GM23338 (cell line): ENCODE measurements around the gene LMF1. TPM values are rescaled to one million over a fixed set of nuclear protein-coding genes. Genes with fewer than 3 reads are reported as not detected.

Source experiments
- ATAC-seq: fragments of 200-7000 bp; cut with Tn5 transposase; 3 replicates; pipeline ENCODE4 v1.9.1; 2020
- DNase-seq: peaks from one replicate; pipeline ENCODE4 v3.0.0-alpha.2; 2015; ENCODE audit warnings: low spot score
- H2AFZ ChIP-seq: fragments of 200-600 bp; sonication (generic); 2 replicates; pipeline ENCODE4 v1.8.0; 2016; ENCODE audit warnings: antibody characterized with exemption, mild to moderate bottlenecking, moderate library complexity
- H3F3A ChIP-seq: fragments of 200-600 bp; sonication (generic); replicated peaks from 2 replicates; pipeline ENCODE4 v1.8.0; 2017; ENCODE audit warnings: antibody characterized with exemption, mixed run types, low read depth
- H3K27ac ChIP-seq: fragments of 200-600 bp; sonication (generic); 2 replicates; pipeline ENCODE4 v1.6.1; 2016; ENCODE audit warnings: low read depth
- H3K27me3 ChIP-seq: fragments of 200-600 bp; sonication (generic); 2 replicates; pipeline ENCODE4 v1.8.0; 2016; ENCODE audit warnings: mild to moderate bottlenecking, mixed run types, moderate library complexity; ENCODE audit not compliant: insufficient read depth
- H3K36me3 ChIP-seq: fragments of 200-600 bp; sonication (generic); 2 replicates; pipeline ENCODE4 v1.8.0; 2016; ENCODE audit warnings: mild to moderate bottlenecking; ENCODE audit not compliant: insufficient read depth
- H3K4me1 ChIP-seq: fragments of 200-600 bp; sonication (generic); 2 replicates; pipeline ENCODE4 v1.8.0; 2016; ENCODE audit warnings: mild to moderate bottlenecking, moderate library complexity; ENCODE audit not compliant: insufficient read depth
- H3K4me2 ChIP-seq: fragments of 200-600 bp; sonication (generic); 2 replicates; pipeline ENCODE4 v1.7.1; 2017; ENCODE audit warnings: mixed run types
- H3K4me3 ChIP-seq: fragments of 200-600 bp; sonication (generic); 2 replicates; pipeline ENCODE4 v1.6.1; 2016; ENCODE audit warnings: mixed run types
- H3K79me2 ChIP-seq: fragments of 200-600 bp; sonication (generic); replicated peaks from 2 replicates; pipeline ENCODE4 v1.8.0; 2017; ENCODE audit warnings: mild to moderate bottlenecking; ENCODE audit not compliant: insufficient read depth
- H3K9me2 ChIP-seq: fragments of 200-600 bp; sonication (generic); 2 replicates; pipeline ENCODE4 v1.8.0; 2017; ENCODE audit not compliant: insufficient read depth
- H4K20me1 ChIP-seq: fragments of 200-600 bp; sonication (generic); replicated peaks from 2 replicates; pipeline ENCODE4 v1.8.0; 2017; ENCODE audit warnings: mild to moderate bottlenecking; ENCODE audit not compliant: insufficient read depth
- H3K27ac Mint-ChIP-seq: 2 replicates; pipeline ENCODE4 v1.8.0; 2020; ENCODE audit warnings: inconsistent platforms, mild to moderate bottlenecking, moderate library complexity, mixed read lengths
- H3K27me3 Mint-ChIP-seq: 3 replicates; pipeline ENCODE4 v1.8.0; 2022; ENCODE audit warnings: low read depth, mild to moderate bottlenecking, moderate library complexity, mixed read lengths, inconsistent platforms; ENCODE audit not compliant: insufficient read depth, poor library complexity
- H3K36me3 Mint-ChIP-seq: 3 replicates; pipeline ENCODE4 v1.8.0; 2021; ENCODE audit warnings: low read depth, mild to moderate bottlenecking, inconsistent platforms, moderate library complexity, mixed read lengths
- H3K4me1 Mint-ChIP-seq: 3 replicates; pipeline ENCODE4 v1.8.0; 2020; ENCODE audit warnings: mild to moderate bottlenecking, inconsistent platforms, mixed read lengths
- H3K4me3 Mint-ChIP-seq: 3 replicates; pipeline ENCODE4 v1.8.0; 2021; ENCODE audit warnings: moderate library complexity, mild to moderate bottlenecking, inconsistent platforms, mixed read lengths
- H3K9me3 Mint-ChIP-seq: 3 replicates; pipeline ENCODE4 v1.8.0; 2020; ENCODE audit warnings: moderate library complexity, mild to moderate bottlenecking, inconsistent platforms, mixed read lengths
- CREB1 ChIP-seq: fragments of 250-450 bp; sonication (Bioruptor Pico); IDR thresholded peaks from 2 replicates; pipeline ENCODE4 v1.5.0; 2020; ENCODE audit warnings: low read depth, mild to moderate bottlenecking, moderate library complexity
- CTCF ChIP-seq, 2 experiments: fragments of 200-600 bp in 1 of 2; sonication (generic) in 1 of 2; conservative IDR thresholded peaks; 2 replicates each; pipeline versions ENCODE4 v1.5.1 to v1.6.1; 2016 to 2017; ENCODE audit warnings: antibody characterized with exemption in 2 of 2, low read depth in 2 of 2, mild to moderate bottlenecking in 2 of 2, moderate library complexity in 1 of 2
- EZH2phosphoT487 ChIP-seq: fragments of 200-600 bp; sonication (generic); IDR thresholded peaks from one replicate; pipeline ENCODE4 v1.8.1; 2018; ENCODE audit warnings: antibody characterized with exemption; ENCODE audit not compliant: unreplicated experiment
- NANOG ChIP-seq: IDR thresholded peaks from 2 replicates; pipeline ENCODE4 v1.6.1; 2016; ENCODE audit warnings: antibody characterized with exemption, borderline replicate concordance
- STAT1 ChIP-seq: IDR thresholded peaks from one replicate; pipeline ENCODE4 v1.6.1; 2016; ENCODE audit warnings: antibody characterized with exemption; ENCODE audit not compliant: unreplicated experiment
- ZNF114 ChIP-seq: fragments of 250-450 bp; sonication (Bioruptor Pico); IDR thresholded peaks from 2 replicates; pipeline ENCODE4 v1.5.0; 2020; ENCODE audit warnings: mild to moderate bottlenecking, moderate library complexity
- ZNF462 ChIP-seq: fragments of 250-450 bp; sonication (Bioruptor Pico); IDR thresholded peaks from 2 replicates; pipeline ENCODE4 v1.5.0; 2020; ENCODE audit warnings: mild to moderate bottlenecking, moderate library complexity
- polyA plus RNA-seq: library from polyadenylated mRNA; unstranded; fragments of >200 nt; fragmentation: Nextera tagmentation; extraction: Ambion mirVana; gene quantifications from 2 replicates; pipeline ENCODE4 v1.2.1, GENCODE V29; 2016
- total RNA-seq: library from RNA; depleted of rRNA; stranded (reverse); fragments of >200 nt; shearing (Covaris generic); gene quantifications from 2 replicates; pipeline ENCODE4 v1.2.3, GENCODE V29; 2014
- TF ChIP-seq, protein P1 (sequence below): IDR thresholded peaks from 2 replicates; pipeline ENCODE4 v1.6.1; 2016; ENCODE audit warnings: antibody characterized with exemption
- TF ChIP-seq, protein P2 (sequence below): IDR thresholded peaks from one replicate; pipeline ENCODE4 v1.6.1; 2018; ENCODE audit warnings: antibody characterized with exemption; ENCODE audit not compliant: unreplicated experiment

The LMF1 gene
- total and polyA plus RNA-seq, 2 experiments from 2014 or later = 4.2 to 10.1 TPM

DNA sequence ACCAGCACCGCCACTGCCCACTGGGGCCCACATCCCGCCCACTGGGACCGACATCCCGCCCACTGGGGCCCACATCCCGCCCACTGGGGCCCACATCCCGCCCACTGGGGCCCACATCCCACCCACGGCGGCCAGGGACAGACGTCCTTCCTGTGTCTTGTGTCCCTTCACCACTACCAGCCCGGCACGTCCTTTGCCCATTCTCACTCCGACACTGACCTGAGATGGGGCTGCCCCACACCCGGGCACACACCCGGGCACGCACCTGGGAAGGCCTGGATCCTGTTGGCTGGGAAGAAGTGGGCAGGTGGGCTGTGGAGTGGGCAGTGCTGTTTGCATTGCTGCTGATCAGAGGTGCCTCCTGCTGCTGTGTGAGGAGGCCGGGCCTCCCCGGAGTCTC, 141.9 kb downstream of the LMF1 start:
- no peak overlapping the region for H3K4me3 ChIP-seq
- H2AFZ ChIP-seq = no peak overlapping the region
- H3K9me3 Mint-ChIP-seq = no peaks in the 10 kb centered on the region
- H3K36me3 ChIP-seq = no peaks in the 10 kb centered on the region
- H3K9me2 ChIP-seq = no peaks in the 10 kb centered on the region
- H3K27me3 ChIP-seq = no peaks in the 10 kb centered on the region
- DNase-seq (no peak), ATAC-seq (no peak)
- H4K20me1 ChIP-seq = no peaks in the 10 kb centered on the region
- no peaks in the 10 kb centered on the region for H3F3A ChIP-seq
- H3K36me3 Mint-ChIP-seq = no peaks in the 10 kb centered on the region
- no peak overlapping the region for H3K4me3 Mint-ChIP-seq
- H3K27ac ChIP-seq = no peak overlapping the region
- no peak overlapping the region for H3K27ac Mint-ChIP-seq
- H3K4me2 ChIP-seq = no peak overlapping the region
- no peaks in the 10 kb centered on the region for H3K4me1 ChIP-seq
- no peaks in the 10 kb centered on the region; the same call in 2 of the 3 replicates for H3K4me1 Mint-ChIP-seq
- H3K27me3 Mint-ChIP-seq = peaks cover 8% of the 10 kb centered on the region
- H3K79me2 ChIP-seq = no peaks in the 10 kb centered on the region
- TF ChIP-seq CTCF (conservative IDR thresholded peaks at IDR 0.05; ENCODE audit: low read depth in 2 of 2) (no peak), CREB1 (CRISPR knock-in tag) (no peak), EZH2phosphoT487 (no peak), STAT1 (no peak), ZNF462 (CRISPR knock-in tag) (no peak), NANOG (no peak), ZNF114 (CRISPR knock-in tag) (no peak)
- TF ChIP-seq, protein P1, sequence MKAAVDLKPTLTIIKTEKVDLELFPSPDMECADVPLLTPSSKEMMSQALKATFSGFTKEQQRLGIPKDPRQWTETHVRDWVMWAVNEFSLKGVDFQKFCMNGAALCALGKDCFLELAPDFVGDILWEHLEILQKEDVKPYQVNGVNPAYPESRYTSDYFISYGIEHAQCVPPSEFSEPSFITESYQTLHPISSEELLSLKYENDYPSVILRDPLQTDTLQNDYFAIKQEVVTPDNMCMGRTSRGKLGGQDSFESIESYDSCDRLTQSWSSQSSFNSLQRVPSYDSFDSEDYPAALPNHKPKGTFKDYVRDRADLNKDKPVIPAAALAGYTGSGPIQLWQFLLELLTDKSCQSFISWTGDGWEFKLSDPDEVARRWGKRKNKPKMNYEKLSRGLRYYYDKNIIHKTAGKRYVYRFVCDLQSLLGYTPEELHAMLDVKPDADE = no peak
- TF ChIP-seq, protein P2, sequence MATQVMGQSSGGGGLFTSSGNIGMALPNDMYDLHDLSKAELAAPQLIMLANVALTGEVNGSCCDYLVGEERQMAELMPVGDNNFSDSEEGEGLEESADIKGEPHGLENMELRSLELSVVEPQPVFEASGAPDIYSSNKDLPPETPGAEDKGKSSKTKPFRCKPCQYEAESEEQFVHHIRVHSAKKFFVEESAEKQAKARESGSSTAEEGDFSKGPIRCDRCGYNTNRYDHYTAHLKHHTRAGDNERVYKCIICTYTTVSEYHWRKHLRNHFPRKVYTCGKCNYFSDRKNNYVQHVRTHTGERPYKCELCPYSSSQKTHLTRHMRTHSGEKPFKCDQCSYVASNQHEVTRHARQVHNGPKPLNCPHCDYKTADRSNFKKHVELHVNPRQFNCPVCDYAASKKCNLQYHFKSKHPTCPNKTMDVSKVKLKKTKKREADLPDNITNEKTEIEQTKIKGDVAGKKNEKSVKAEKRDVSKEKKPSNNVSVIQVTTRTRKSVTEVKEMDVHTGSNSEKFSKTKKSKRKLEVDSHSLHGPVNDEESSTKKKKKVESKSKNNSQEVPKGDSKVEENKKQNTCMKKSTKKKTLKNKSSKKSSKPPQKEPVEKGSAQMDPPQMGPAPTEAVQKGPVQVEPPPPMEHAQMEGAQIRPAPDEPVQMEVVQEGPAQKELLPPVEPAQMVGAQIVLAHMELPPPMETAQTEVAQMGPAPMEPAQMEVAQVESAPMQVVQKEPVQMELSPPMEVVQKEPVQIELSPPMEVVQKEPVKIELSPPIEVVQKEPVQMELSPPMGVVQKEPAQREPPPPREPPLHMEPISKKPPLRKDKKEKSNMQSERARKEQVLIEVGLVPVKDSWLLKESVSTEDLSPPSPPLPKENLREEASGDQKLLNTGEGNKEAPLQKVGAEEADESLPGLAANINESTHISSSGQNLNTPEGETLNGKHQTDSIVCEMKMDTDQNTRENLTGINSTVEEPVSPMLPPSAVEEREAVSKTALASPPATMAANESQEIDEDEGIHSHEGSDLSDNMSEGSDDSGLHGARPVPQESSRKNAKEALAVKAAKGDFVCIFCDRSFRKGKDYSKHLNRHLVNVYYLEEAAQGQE = no peak
